Common myeloid progenitor, CD34-positive (primary cell): Measurements from ENCODE around the gene CYTIP.

Source experiments
- CTCF ChIA-PET: fragments of 350-600 bp; sonication (Branson Sonifier 250); formaldehyde crosslinking; loops from one replicate; lab custom pipeline; 2021; ENCODE audit warnings: antibody characterized with exemption; lab: Charles Lee
- POLR2A ChIA-PET: fragments of 350-600 bp; sonication (Branson Sonifier 250); formaldehyde crosslinking; loops from one replicate; lab custom pipeline; 2021; ENCODE audit warnings: antibody characterized with exemption; lab: Charles Lee
- DNase-seq, 3 donors: peaks; one replicate each; pipeline versions ENCODE4 v3.0.0 to v3.0.0-alpha.2; 2013
- H3K27ac ChIP-seq, 2 experiments: 1 replicate in 1 of 2; 2 replicates in 1 of 2; pipeline ENCODE4 v1.7.0; 2013; ENCODE audit warnings: inconsistent platforms in 2 of 2, low read length in 2 of 2, mild to moderate bottlenecking in 2 of 2, low read depth in 1 of 2, moderate library complexity in 1 of 2; ENCODE audit not compliant: severe bottlenecking in 2 of 2, insufficient read depth in 1 of 2, poor library complexity in 1 of 2
- H3K27me3 ChIP-seq, 5 experiments: replicated peaks in 2 of 5; 1 replicate in 3 of 5; 2 replicates in 2 of 5; pipeline versions ENCODE4 v1.6.1 to v1.7.0; 2013; ENCODE audit warnings: low read length in 4 of 5, mild to moderate bottlenecking in 2 of 5, moderate library complexity in 2 of 5, inconsistent platforms in 1 of 5; ENCODE audit not compliant: insufficient read depth in 5 of 5, control insufficient read depth in 4 of 5
- H3K36me3 ChIP-seq, 4 experiments: 1 replicate in 2 of 4; 2 replicates in 2 of 4; pipeline versions ENCODE4 v1.6.1 to v1.7.0; 2013; ENCODE audit warnings: low read length in 3 of 4, control low read depth in 1 of 4, mild to moderate bottlenecking in 1 of 4; ENCODE audit not compliant: control insufficient read depth in 4 of 4, insufficient read depth in 4 of 4
- H3K4me1 ChIP-seq, 4 experiments: 1 replicate in 3 of 4; 2 replicates in 1 of 4; pipeline versions ENCODE4 v1.6.1 to v1.7.1; 2013; ENCODE audit warnings: low read length in 3 of 4, mild to moderate bottlenecking in 3 of 4, control low read depth in 1 of 4, inconsistent platforms in 1 of 4, moderate library complexity in 1 of 4; ENCODE audit not compliant: control insufficient read depth in 4 of 4, insufficient read depth in 4 of 4; ENCODE audit errors: control extremely low read depth in 1 of 4
- H3K4me3 ChIP-seq, 7 experiments: 1 replicate in 4 of 7; 2 replicates in 3 of 7; pipeline versions ENCODE4 v1.5.1 to v1.7.0; 2013; ENCODE audit warnings: mild to moderate bottlenecking in 7 of 7, low read length in 6 of 7, moderate library complexity in 6 of 7, inconsistent platforms in 2 of 7, low read depth in 2 of 7, control low read depth in 1 of 7; ENCODE audit not compliant: insufficient read depth in 4 of 7, control insufficient read depth in 1 of 7; ENCODE audit errors: extremely low read depth in 1 of 7
- H3K9me3 ChIP-seq, 5 experiments: 1 replicate in 4 of 5; 2 replicates in 1 of 5; pipeline versions ENCODE4 v1.6.1 to v1.7.1; 2013; ENCODE audit warnings: low read length in 4 of 5, mild to moderate bottlenecking in 2 of 5, inconsistent platforms in 1 of 5, low read depth in 1 of 5, moderate library complexity in 1 of 5; ENCODE audit not compliant: control insufficient read depth in 4 of 5, insufficient read depth in 2 of 5; ENCODE audit errors: control extremely low read depth in 1 of 5
- WGBS: methylation state at CpG from one replicate; pipeline ENCODE4 v1.1.5; 2013; ENCODE audit not compliant: insufficient coverage; 5-methylcytosine and 5-hydroxymethylcytosine counted together

The CYTIP gene

GRCh38 chr2:157419031-157419575, 24.8 kb downstream of the CYTIP start:
- H3K9me3 ChIP-seq = no peaks in the 10 kb centered on the region
- no peak overlapping the region for H3K4me3 ChIP-seq
- no peak for DNase-seq
- H3K27ac ChIP-seq = peak overlapping the region in 1 of 2 experiments; percentile 51
- no peaks in the 10 kb centered on the region for H3K27me3 ChIP-seq
- ChIA-PET CTCF (interaction anchor here (0.9 to 1.9 kb wide), 7 partner anchors 12 to 92 kb away, joined by 3 to 11 read pairs (median 5); partner anchors contain the start of gene CYTIP), POLR2A (no interaction called here)
- WGBS = 93% methylated on average over 11 of the region's 12 CpGs
- peaks cover 17 to 37% (median 28%) of the 10 kb centered on the region in 4 experiments for H3K36me3 ChIP-seq
- peaks cover 36 to 60% (median 49%) of the 10 kb centered on the region in 4 experiments for H3K4me1 ChIP-seq

GRCh38 chr2:157418239-157418641, 25.6 kb downstream of the CYTIP start:
- WGBS = 87% methylated on average over 2 of the region's 4 CpGs
- peaks cover 17 to 36% (median 25%) of the 10 kb centered on the region in 4 experiments for H3K36me3 ChIP-seq
- H3K4me1 ChIP-seq = peaks cover 44 to 69% (median 55%) of the 10 kb centered on the region in 4 experiments
- POLR2A ChIA-PET = no interaction called here
- no peaks in the 10 kb centered on the region for H3K9me3 ChIP-seq
- H3K27me3 ChIP-seq = no peaks in the 10 kb centered on the region
- H3K4me3 ChIP-seq = peak overlapping the region in 2 of 7 experiments; percentile 6 to 34
- CTCF ChIA-PET = interaction anchor here (0.6 to 1.9 kb wide), 6 partner anchors 13 to 91 kb away, joined by 3 to 11 read pairs (median 6); partner anchors contain the start of gene CYTIP
- peak; percentile 23 to 76 (median 67) for DNase-seq
- peak overlapping the region in 1 of 2 experiments; percentile 32 for H3K27ac ChIP-seq

- H3K36me3 ChIP-seq = peaks cover 17 to 30% (median 21%) of the 10 kb centered on the region in 4 experiments
- no peaks in the 10 kb centered on the region for H3K27me3 ChIP-seq
- DNase-seq = no peak
- CTCF ChIA-PET = interaction anchor here (1.3 to 1.5 kb wide), 2 partner anchors 28 to 51 kb away, joined by 4 to 6 read pairs; partner anchors contain the start of gene CYTIP
- no peak overlapping the region for H3K4me3 ChIP-seq
- H3K4me1 ChIP-seq = peaks cover 38 to 66% (median 58%) of the 10 kb centered on the region in 4 experiments
- no peaks in the 10 kb centered on the region for H3K9me3 ChIP-seq
- no peak overlapping the region for H3K27ac ChIP-seq
- POLR2A ChIA-PET = no interaction called here
- 90% methylated on average over 13 of the region's 13 CpGs for WGBS
Measured at GRCh38 chr2:157415591-157416101, 28.2 kb downstream of the CYTIP start.

- ChIA-PET CTCF (interaction anchor here (0.9 to 1.5 kb wide), 4 partner anchors 23 to 109 kb away, joined by 3 to 6 read pairs (median 4); partner anchors contain the start of gene CYTIP), POLR2A (interaction anchor here (0.6 kb wide), 1 partner anchor 89 kb away, joined by 3 read pairs; no protein-coding TSS in a partner anchor)
- Histone ChIP-seq H3K27me3 (no peaks in the 10 kb centered on the region), H3K36me3 (peaks cover 13 to 24% (median 19%) of the 10 kb centered on the region in 4 experiments), H3K4me3 (no peak overlapping the region), H3K27ac (peak overlapping the region; percentile 21 to 63), H3K4me1 (peaks cover 22 to 50% (median 44%) of the 10 kb centered on the region in 4 experiments), H3K9me3 (no peaks in the 10 kb centered on the region)
- WGBS = no CpG with 5 or more reads among the region's 1 CpG
- no peak for DNase-seq
Measured at GRCh38 chr2:157414050-157414449, 29.8 kb downstream of the CYTIP start.

GRCh38 chr2:157413326-157414035, 30.4 kb downstream of the CYTIP start:
- peak; percentile 29 to 92 (median 88) for DNase-seq
- ChIA-PET CTCF (interaction anchor here (0.9 to 2.0 kb wide), 5 partner anchors 23 to 109 kb away, joined by 3 to 5 read pairs (median 3); no protein-coding TSS in a partner anchor), POLR2A (interaction anchor here (0.6 kb wide), 1 partner anchor 88 kb away, joined by 3 read pairs; no protein-coding TSS in a partner anchor)
- Histone ChIP-seq H3K4me1 (peaks cover 18 to 45% (median 39%) of the 10 kb centered on the region in 4 experiments), H3K9me3 (no peaks in the 10 kb centered on the region), H3K27me3 (no peaks in the 10 kb centered on the region), H3K36me3 (peaks cover 10 to 24% (median 19%) of the 10 kb centered on the region in 4 experiments), H3K4me3 (peak overlapping the region in 1 of 7 experiments; percentile 19), H3K27ac (peak overlapping the region; percentile 21 to 63)
- 0% methylated on average over 3 of the region's 4 CpGs for WGBS

- POLR2A ChIA-PET = no interaction called here
- H3K27ac ChIP-seq = no peak overlapping the region
Measured at GRCh38 chr2:157411624-157412336, 32.1 kb downstream of the CYTIP start.

More at GRCh38 chr2:157411624-157412336, 32.1 kb downstream of the CYTIP start:
- Histone ChIP-seq H3K4me1 (peaks cover 11 to 31% (median 25%) of the 10 kb centered on the region in 4 experiments), H3K27me3 (no peaks in the 10 kb centered on the region), H3K4me3 (no peak overlapping the region), H3K36me3 (peaks cover 10 to 17% (median 12%) of the 10 kb centered on the region in 4 experiments), H3K9me3 (no peaks in the 10 kb centered on the region)
- DNase-seq = no peak
- no CpG with 5 or more reads among the region's 3 CpGs for WGBS
- CTCF ChIA-PET = interaction anchor here (0.7 to 2.0 kb wide), 5 partner anchors 9 to 76 kb away, joined by 3 to 5 read pairs (median 4); no protein-coding TSS in a partner anchor
